Urothelium cell line (cell line): ENCODE data around the gene NPR3.

Experiments
- DNase-seq: peaks from one replicate; pipeline ENCODE4 v3.0.0; 2011; ENCODE audit warnings: low spot score, mixed read lengths
- FAIRE-seq: peaks from 2 replicates; lab custom pipeline; 2011; peaks lifted over from hg19 to GRCh38; lab: Jason Lieb, UNC

The NPR3 gene, protein sequence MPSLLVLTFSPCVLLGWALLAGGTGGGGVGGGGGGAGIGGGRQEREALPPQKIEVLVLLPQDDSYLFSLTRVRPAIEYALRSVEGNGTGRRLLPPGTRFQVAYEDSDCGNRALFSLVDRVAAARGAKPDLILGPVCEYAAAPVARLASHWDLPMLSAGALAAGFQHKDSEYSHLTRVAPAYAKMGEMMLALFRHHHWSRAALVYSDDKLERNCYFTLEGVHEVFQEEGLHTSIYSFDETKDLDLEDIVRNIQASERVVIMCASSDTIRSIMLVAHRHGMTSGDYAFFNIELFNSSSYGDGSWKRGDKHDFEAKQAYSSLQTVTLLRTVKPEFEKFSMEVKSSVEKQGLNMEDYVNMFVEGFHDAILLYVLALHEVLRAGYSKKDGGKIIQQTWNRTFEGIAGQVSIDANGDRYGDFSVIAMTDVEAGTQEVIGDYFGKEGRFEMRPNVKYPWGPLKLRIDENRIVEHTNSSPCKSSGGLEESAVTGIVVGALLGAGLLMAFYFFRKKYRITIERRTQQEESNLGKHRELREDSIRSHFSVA

GRCh38 chr5:32710550-32711361 lies at the start of gene NPR3:
TSS of gene NPR3 (plus strand) at chr5:32711321. CDS start at chr5:32711777, 456 bp downstream.
- no peak for FAIRE-seq
- no peak for DNase-seq

GRCh38 chr5:32664523-32664922 lies 46.6 kb upstream of the NPR3 start:
- FAIRE-seq (no peak), DNase-seq (no peak)

DNA sequence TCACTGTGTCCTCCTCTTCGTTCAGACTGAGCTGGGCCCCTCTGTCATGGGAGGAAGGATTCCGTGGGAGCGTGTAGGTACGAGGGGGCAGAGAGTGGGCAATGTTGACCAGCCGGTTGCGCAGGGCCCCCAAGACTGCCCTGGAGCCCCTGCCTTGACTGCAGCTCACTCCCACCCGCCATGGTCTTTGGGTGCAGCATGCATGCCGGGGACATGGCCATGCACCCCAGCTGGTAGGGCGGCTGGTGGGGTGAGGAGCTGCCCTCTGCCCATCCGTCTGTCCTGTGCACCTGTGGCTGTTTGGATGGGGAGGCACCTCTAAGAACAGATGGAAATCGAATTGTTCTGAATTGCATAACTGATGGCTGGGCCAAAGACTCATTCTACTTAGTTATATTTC lies 42.6 kb upstream of the NPR3 start:
- no peak for FAIRE-seq
- no peak for DNase-seq

- FAIRE-seq: no peak
Observed at GRCh38 chr5:32673272-32673671, 37.8 kb upstream of the NPR3 start.

GRCh38 chr5:32677023-32677422 lies 34.1 kb upstream of the NPR3 start:
- DNase-seq (no peak), FAIRE-seq (no peak)

More at GRCh38 chr5:32673272-32673671, 37.8 kb upstream of the NPR3 start:
- DNase-seq: no peak

- DNase-seq (no peak), FAIRE-seq (no peak)
Observed at GRCh38 chr5:32678472-32678871, 32.6 kb upstream of the NPR3 start.

DNA sequence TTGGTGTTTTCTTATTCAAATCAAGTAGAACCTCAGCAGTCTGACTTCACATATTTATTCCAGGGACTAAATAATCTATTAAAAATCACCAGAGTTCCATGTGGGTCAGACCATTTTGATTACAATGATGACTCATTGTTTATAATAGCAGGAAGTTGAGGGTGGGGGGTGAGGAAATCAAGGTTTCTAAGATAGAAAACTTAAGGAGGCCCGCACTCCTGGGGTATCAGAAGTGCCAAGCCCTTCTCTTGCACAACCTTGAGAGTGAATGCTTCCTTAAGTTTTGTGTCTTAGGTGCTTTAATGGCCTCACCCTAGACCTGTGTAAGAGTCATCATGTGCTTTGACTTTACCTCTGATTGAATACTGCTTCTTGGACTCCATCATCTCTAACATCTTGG lies 31.9 kb upstream of the NPR3 start:
- no peak for FAIRE-seq
- no peak for DNase-seq

GRCh38 chr5:32680183-32680582 lies 30.9 kb upstream of the NPR3 start:
- DNase-seq: no peak
- no peak for FAIRE-seq

- no peak for DNase-seq
- FAIRE-seq: no peak
Observed at GRCh38 chr5:32683125-32683524, 28.0 kb upstream of the NPR3 start.

DNA sequence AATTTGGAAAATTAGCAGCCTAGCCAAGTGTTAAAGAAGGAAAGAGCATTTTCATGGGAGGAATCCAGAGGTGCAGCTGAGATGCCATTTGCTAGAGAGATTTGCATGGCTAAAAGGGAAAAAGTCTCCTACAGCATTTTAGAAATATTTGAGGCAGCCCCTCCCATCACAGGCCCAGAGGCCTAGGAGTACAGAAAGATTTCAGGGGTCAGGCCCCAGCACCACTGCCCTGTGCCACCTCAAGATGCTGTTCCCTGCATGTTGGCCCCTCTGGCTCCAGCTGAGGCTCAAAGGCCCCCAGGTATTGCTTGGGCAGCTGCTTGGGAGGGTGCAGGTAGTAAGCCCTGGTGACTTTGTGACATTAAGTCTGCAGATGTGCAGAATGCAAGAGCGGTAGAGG lies 26.9 kb upstream of the NPR3 start:
- DNase-seq (no peak), FAIRE-seq (no peak)

- DNase-seq (no peak), FAIRE-seq (peak; percentile 89)
Observed at GRCh38 chr5:32686799-32687498, 24.2 kb upstream of the NPR3 start.

DNA sequence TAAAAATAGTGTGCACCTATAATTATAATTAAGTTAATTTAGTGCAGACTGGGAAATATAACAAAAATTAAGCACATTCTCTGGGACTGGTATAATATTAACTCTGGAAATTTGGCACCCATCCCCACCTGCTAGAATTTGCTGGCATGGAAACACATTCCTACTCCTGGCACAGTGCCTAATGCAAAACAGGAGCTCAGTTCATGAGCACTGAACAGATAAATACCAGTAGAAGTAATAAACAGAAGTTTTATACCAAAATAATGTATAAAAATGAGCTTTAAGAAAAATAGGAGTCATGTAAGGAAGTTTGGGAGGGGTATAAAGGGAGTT lies 23.7 kb upstream of the NPR3 start:
- peak; percentile 55 for DNase-seq

GRCh38 chr5:32690153-32690552 lies 21.0 kb upstream of the NPR3 start:
- no peak for FAIRE-seq
- no peak for DNase-seq

More for the DNA sequence above, 23.7 kb upstream of the NPR3 start:
- no peak for FAIRE-seq

GRCh38 chr5:32690666-32691065 lies 20.5 kb upstream of the NPR3 start:
- DNase-seq (no peak), FAIRE-seq (no peak)

GRCh38 chr5:32692036-32692746 lies 18.9 kb upstream of the NPR3 start:
- no peak for DNase-seq
- no peak for FAIRE-seq

- no peak for DNase-seq
- FAIRE-seq: no peak
Observed at GRCh38 chr5:32703957-32704356, 7.2 kb upstream of the NPR3 start.

GRCh38 chr5:32707418-32707997 lies 3.6 kb upstream of the NPR3 start:
- FAIRE-seq (no peak), DNase-seq (peak; percentile 44)

GRCh38 chr5:32708949-32709348 lies 2.2 kb upstream of the NPR3 start:
- DNase-seq (no peak), FAIRE-seq (no peak)

DNA sequence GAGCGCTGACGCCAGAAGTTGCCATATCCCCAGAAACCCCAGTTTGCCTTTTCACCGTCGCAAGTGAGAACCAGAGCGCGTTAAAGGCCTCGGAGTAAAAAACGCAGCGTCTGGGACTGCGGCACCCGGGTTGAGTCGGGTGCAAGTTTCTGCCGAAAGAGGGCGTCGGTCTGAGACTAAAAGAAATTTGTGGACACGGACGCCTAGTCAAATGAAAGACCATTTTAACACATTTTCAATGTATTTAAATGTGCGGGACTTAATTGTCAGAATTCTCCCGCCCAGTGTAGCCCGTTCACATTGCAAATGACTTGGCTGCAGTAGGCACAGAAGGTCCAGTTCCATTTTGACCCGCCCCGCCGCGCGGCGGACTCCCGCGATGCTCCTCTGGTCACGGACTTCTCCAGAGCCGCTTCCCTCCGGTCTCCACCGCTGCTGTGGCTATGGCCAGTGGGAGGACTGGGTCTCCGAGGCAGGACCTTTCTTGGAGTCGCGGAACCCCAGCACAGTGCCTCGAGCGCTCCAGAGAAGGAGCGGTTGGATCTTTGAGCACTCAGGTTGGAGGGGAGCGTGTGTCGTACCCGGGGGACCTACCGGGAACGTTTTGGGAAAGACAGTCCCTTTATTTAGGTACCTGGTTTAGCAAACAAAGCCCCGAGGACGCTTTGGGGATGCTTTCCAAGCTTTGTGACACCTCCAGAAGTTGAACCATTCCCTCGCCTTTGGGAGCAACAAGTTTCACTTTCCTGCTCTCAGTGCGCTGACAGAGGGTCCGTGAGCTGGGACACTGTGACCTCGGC lies 1.2 kb upstream of the NPR3 start:
- FAIRE-seq (no peak), DNase-seq (no peak)

DNA sequence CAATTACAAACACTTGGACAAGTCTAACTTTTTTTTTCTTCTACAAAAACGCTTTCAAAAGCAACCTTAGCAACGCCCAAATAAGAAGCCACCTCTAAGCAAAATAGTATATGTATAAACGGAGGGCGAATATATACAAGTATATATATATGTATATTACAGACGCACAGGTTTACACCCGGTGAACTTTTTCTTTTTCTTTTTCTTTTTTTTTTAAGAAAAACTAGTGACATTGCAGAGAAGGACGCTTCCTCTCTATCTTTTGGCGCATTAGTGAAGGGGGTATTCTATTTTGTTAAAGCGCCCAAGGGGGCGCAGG lies 200 bp downstream of the NPR3 start:
- FAIRE-seq (no peak), DNase-seq (no peak)
